ENCODE measurements around the gene ZNF362. TPM values are rescaled to one million over a fixed set of nuclear protein-coding genes. Genes with fewer than 3 reads are reported as not detected.

Gene ZNF362
- total and polyA plus RNA-seq, 2 donors (not counting 1 experiment from before 2014, with no cell fraction given): 3.8 to 5.7 TPM

DNA sequence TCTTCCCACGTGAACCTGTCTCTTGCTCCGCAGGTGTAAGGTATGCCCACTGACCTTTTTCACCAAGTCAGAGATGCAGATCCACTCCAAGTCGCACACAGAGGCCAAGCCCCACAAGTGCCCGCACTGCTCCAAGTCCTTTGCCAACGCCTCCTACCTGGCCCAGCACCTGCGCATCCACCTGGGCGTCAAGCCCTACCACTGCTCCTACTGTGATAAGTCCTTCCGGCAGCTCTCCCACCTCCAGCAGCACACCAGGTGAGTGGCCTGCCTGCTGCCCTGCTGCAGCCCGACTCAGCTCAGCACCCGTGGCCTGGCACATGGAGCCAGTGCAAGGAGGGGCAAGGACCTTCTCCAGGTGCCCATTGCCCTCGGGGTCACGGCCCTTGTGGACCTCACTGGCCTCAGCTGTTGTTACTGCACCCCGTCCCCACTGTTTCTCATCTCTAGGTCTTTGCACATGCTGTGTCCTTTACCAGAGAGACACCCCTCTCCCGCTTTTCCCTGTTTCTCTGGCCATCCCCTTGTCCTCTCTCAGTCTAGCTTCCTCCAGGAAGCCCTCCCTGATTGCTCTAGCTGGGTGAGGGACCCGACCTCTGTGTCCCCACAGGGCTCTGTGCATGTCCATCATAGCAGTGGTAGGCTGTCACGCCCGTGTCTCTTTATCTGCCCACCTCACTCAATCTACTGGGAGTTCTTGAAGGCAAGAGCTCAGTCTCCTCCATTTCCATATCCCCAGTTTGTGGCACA is 25.4 kb downstream of the ZNF362 start:
- Histone ChIP-seq H3K9ac (ENCODE audit: insufficient read depth, low read length) (no peak overlapping the region), H3K4me1 (ENCODE audit: control insufficient read depth, extremely low read depth, insufficient read depth, low read length) (no peaks in the 10 kb centered on the region), H2AFZ (ENCODE audit: low read length) (no peak overlapping the region), H3K27ac (ENCODE audit: insufficient read depth, low read length) (no peak overlapping the region), H3K4me2 (ENCODE audit: extremely low read depth, insufficient read depth, low read length) (no peak overlapping the region), H4K20me1 (ENCODE audit: control insufficient read depth, extremely low read depth, insufficient read depth, low read length) (no peaks in the 10 kb centered on the region), H3K36me3 (ENCODE audit: control insufficient read depth, insufficient read depth, low read length) (peaks cover 7% of the 10 kb centered on the region), H3K9me3 (ENCODE audit: control insufficient read depth, insufficient read depth, low read depth, low read length) (no peaks in the 10 kb centered on the region), H3K27me3 (ENCODE audit: control insufficient read depth, insufficient read depth, low read length) (no peaks in the 10 kb centered on the region), H3K79me2 (ENCODE audit: control insufficient read depth, insufficient read depth, low read length) (no peaks in the 10 kb centered on the region), H3K4me3 (replicated peaks in 1 of 4; ENCODE audit: control extremely low read depth in 1 of 4, insufficient read depth in 1 of 4, low read depth in 3 of 4, low read length in 4 of 4) (no peak overlapping the region)
- TF ChIP-seq EZH2 (IDR thresholded peaks at IDR 0.05; ENCODE audit: low read length, missing control alignments) (no peak), CTCF (conservative IDR thresholded peaks at IDR 0.05 in 1 of 2, IDR thresholded peaks at IDR 0.05 in 1 of 2; ENCODE audit: low read depth in 1 of 2, low read length in 2 of 2) (no peak)
- no peak for DNase-seq (ENCODE audit: low read depth in 2 of 2)

DNA sequence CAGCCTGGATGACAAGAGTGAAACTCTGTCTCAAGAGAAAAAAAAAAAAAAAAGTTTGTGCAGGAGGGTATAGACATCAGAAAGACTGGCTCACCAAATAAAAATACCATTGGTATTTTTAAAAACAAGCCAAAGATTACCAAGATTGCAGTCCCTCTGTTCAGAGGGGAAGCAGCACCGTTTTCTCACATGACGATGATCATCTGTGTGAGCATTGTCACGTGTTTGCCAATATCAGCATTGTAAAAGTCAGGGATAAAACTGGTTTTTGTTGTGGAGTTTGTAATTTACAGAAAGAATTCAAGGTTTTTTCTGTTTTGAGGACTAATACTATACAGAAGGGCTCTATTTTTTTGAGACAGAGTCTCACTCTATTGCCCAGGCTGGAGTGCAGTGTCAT is 26.5 kb downstream of the ZNF362 start:
- no peak for TF ChIP-seq EZH2 (IDR thresholded peaks at IDR 0.05; ENCODE audit: low read length, missing control alignments)
- TF ChIP-seq CTCF (conservative IDR thresholded peaks at IDR 0.05 in 1 of 2, IDR thresholded peaks at IDR 0.05 in 1 of 2; ENCODE audit: low read depth in 1 of 2, low read length in 2 of 2): no peak
- Histone ChIP-seq H3K36me3 (ENCODE audit: control insufficient read depth, insufficient read depth, low read length) (peaks cover 6% of the 10 kb centered on the region), H3K4me2 (ENCODE audit: extremely low read depth, insufficient read depth, low read length) (no peak overlapping the region), H3K27me3 (ENCODE audit: control insufficient read depth, insufficient read depth, low read length) (no peaks in the 10 kb centered on the region), H3K9ac (ENCODE audit: insufficient read depth, low read length) (no peak overlapping the region), H4K20me1 (ENCODE audit: control insufficient read depth, extremely low read depth, insufficient read depth, low read length) (no peaks in the 10 kb centered on the region), H3K4me3 (replicated peaks in 1 of 4; ENCODE audit: control extremely low read depth in 1 of 4, insufficient read depth in 1 of 4, low read depth in 3 of 4, low read length in 4 of 4) (no peak overlapping the region), H3K9me3 (ENCODE audit: control insufficient read depth, insufficient read depth, low read depth, low read length) (no peaks in the 10 kb centered on the region), H2AFZ (ENCODE audit: low read length) (no peak overlapping the region), H3K4me1 (ENCODE audit: control insufficient read depth, extremely low read depth, insufficient read depth, low read length) (no peaks in the 10 kb centered on the region), H3K27ac (ENCODE audit: insufficient read depth, low read length) (no peak overlapping the region), H3K79me2 (ENCODE audit: control insufficient read depth, insufficient read depth, low read length) (no peaks in the 10 kb centered on the region)
- DNase-seq (ENCODE audit: low read depth in 2 of 2): no peak

DNA sequence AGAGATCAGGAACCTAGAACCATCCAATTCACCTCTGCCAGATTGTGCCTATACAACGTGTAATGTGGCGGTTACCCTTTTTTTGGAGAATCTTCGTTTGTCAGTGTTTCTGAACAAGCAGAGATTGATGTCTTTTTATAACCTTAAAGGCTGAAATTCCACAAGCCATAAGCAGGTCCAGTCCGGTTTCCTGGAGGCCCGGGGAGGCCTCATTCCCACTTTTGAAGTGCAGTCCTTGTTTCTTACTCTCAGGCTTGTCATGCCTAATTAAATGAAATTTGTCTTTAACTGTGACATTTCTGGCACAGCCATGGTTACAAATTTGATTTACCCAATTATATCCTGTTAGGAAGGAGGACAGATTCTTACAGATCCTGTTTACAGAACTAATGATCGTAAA is 27.8 kb downstream of the ZNF362 start:
- H3K79me2 ChIP-seq (ENCODE audit: control insufficient read depth, insufficient read depth, low read length): no peaks in the 10 kb centered on the region
- no peaks in the 10 kb centered on the region for H4K20me1 ChIP-seq (ENCODE audit: control insufficient read depth, extremely low read depth, insufficient read depth, low read length)
- H3K4me3 ChIP-seq (replicated peaks in 1 of 4; ENCODE audit: control extremely low read depth in 1 of 4, insufficient read depth in 1 of 4, low read depth in 3 of 4, low read length in 4 of 4): no peak overlapping the region
- no peak overlapping the region for H3K27ac ChIP-seq (ENCODE audit: insufficient read depth, low read length)
- no peak overlapping the region for H3K9ac ChIP-seq (ENCODE audit: insufficient read depth, low read length)
- H3K4me1 ChIP-seq (ENCODE audit: control insufficient read depth, extremely low read depth, insufficient read depth, low read length): no peaks in the 10 kb centered on the region
- H3K27me3 ChIP-seq (ENCODE audit: control insufficient read depth, insufficient read depth, low read length): no peaks in the 10 kb centered on the region
- no peak overlapping the region for H2AFZ ChIP-seq (ENCODE audit: low read length)
- H3K4me2 ChIP-seq (ENCODE audit: extremely low read depth, insufficient read depth, low read length): no peak overlapping the region
- no peak for TF ChIP-seq CTCF (conservative IDR thresholded peaks at IDR 0.05 in 1 of 2, IDR thresholded peaks at IDR 0.05 in 1 of 2; ENCODE audit: low read depth in 1 of 2, low read length in 2 of 2)
- DNase-seq (ENCODE audit: low read depth in 2 of 2): no peak
- H3K9me3 ChIP-seq (ENCODE audit: control insufficient read depth, insufficient read depth, low read depth, low read length): no peaks in the 10 kb centered on the region
- peaks cover 6% of the 10 kb centered on the region for H3K36me3 ChIP-seq (ENCODE audit: control insufficient read depth, insufficient read depth, low read length)
